GM12801 (cell line): Measurements from ENCODE around the gene TUBA1A.

Experiments used
- CTCF ChIP-seq: IDR thresholded peaks from one replicate; pipeline ENCODE4 v1.5.1; 2011; ENCODE audit warnings: control low read depth; ENCODE audit not compliant: insufficient read length; ENCODE audit errors: extremely low read depth

Gene TUBA1A

GRCh38 chr12:49212572-49212971 is 23.7 kb upstream of the TUBA1A start:
- no peak for TF ChIP-seq CTCF

GRCh38 chr12:49208676-49209075 is 19.8 kb upstream of the TUBA1A start:
- no peak for TF ChIP-seq CTCF

GRCh38 chr12:49208146-49208545 is 19.3 kb upstream of the TUBA1A start:
- TF ChIP-seq CTCF = no peak

GRCh38 chr12:49206389-49206788 is 17.5 kb upstream of the TUBA1A start:
- no peak for TF ChIP-seq CTCF

- TF ChIP-seq CTCF = no peak
Observed at GRCh38 chr12:49201595-49202295, 12.9 kb upstream of the TUBA1A start.

- no peak for TF ChIP-seq CTCF
Observed at GRCh38 chr12:49200919-49201594, 12.2 kb upstream of the TUBA1A start.

GRCh38 chr12:49198431-49199155 is 9.7 kb upstream of the TUBA1A start:
- no peak for TF ChIP-seq CTCF
